ENCODE results near the gene KRTAP5-5. TPM values are rescaled to one million over a fixed set of nuclear protein-coding genes. Genes with fewer than 3 reads are reported as not detected.

Gene KRTAP5-5
- total and polyA plus RNA-seq, 7 donors: 0.28 to 0.92 TPM; not detected in 5

- Histone ChIP-seq H3K4me3 (no peak overlapping the region), H3K36me3 (no peaks in the 10 kb centered on the region), H3K27ac (no peak overlapping the region), H3K27me3 (peaks cover 0 to 35% (median 11%) of the 10 kb centered on the region in 3 donors), H3K4me1 (no peaks in the 10 kb centered on the region), H3K9me3 (no peaks in the 10 kb centered on the region)
- peak; percentile 43 for DNase-seq
- intact Hi-C loops (cut with DNase I): no loop called here
- WGBS, 2 donors: 17 to 50% methylated on average over 18 of the region's 18 CpGs
- TF ChIP-seq POLR2AphosphoS5 (IDR thresholded peaks at IDR 0.05) (no peak), EP300 (IDR thresholded peaks at IDR 0.05) (no peak), POLR2A (IDR thresholded peaks at IDR 0.05) (no peak), CTCF (IDR thresholded peaks at IDR 0.05) (no peak)
These were observed 9.6 kb downstream of the KRTAP5-5 start for GRCh38 chr11:1639102-1639620.

GRCh38 chr11:1639666-1640065, 10.1 kb downstream of the KRTAP5-5 start:
- no peak overlapping the region for H3K27ac ChIP-seq
- H3K27me3 ChIP-seq: peaks cover 0 to 35% (median 11%) of the 10 kb centered on the region in 3 donors
- H3K4me1 ChIP-seq: no peaks in the 10 kb centered on the region
- no peaks in the 10 kb centered on the region for H3K9me3 ChIP-seq
- H3K36me3 ChIP-seq: no peaks in the 10 kb centered on the region
- WGBS, 2 donors: 34 to 54% methylated on average over 15 of the region's 15 CpGs
- peak; percentile 45 for DNase-seq
- intact Hi-C loops (cut with DNase I): no loop called here
- TF ChIP-seq POLR2AphosphoS5 (IDR thresholded peaks at IDR 0.05) (no peak), CTCF (IDR thresholded peaks at IDR 0.05) (no peak), EP300 (IDR thresholded peaks at IDR 0.05) (no peak), POLR2A (IDR thresholded peaks at IDR 0.05) (no peak)
- H3K4me3 ChIP-seq: no peak overlapping the region

- Histone ChIP-seq H3K4me3 (no peak overlapping the region), H3K36me3 (no peaks in the 10 kb centered on the region), H3K27me3 (peaks cover 0 to 35% (median 11%) of the 10 kb centered on the region in 3 donors), H3K27ac (no peak overlapping the region), H3K9me3 (no peaks in the 10 kb centered on the region), H3K4me1 (no peaks in the 10 kb centered on the region)
- TF ChIP-seq CTCF (IDR thresholded peaks at IDR 0.05) (peak in 2 of 4 experiments; percentile 19 to 70), POLR2A (IDR thresholded peaks at IDR 0.05) (no peak)
- intact Hi-C loops (cut with DNase I): no loop called here
- 56 to 61% methylated on average over 32 of the region's 32 CpGs for WGBS, 2 donors
- peak; percentile 63 for DNase-seq
These were observed 10.7 kb downstream of the KRTAP5-5 start for GRCh38 chr11:1640076-1640946.

GRCh38 chr11:1641096-1641495, 11.5 kb downstream of the KRTAP5-5 start:
- no peak overlapping the region for H3K4me3 ChIP-seq
- no peaks in the 10 kb centered on the region for H3K9me3 ChIP-seq
- WGBS, 2 donors: 88 to 89% methylated on average over 15 of the region's 15 CpGs
- H3K27me3 ChIP-seq: peaks cover 0 to 35% (median 11%) of the 10 kb centered on the region in 3 donors
- H3K36me3 ChIP-seq: no peaks in the 10 kb centered on the region
- H3K4me1 ChIP-seq: no peaks in the 10 kb centered on the region
- H3K27ac ChIP-seq: no peak overlapping the region
- TF ChIP-seq EP300 (IDR thresholded peaks at IDR 0.05): no peak
- no peak for TF ChIP-seq POLR2A (IDR thresholded peaks at IDR 0.05)
- TF ChIP-seq CTCF (IDR thresholded peaks at IDR 0.05): no peak
- no peak for TF ChIP-seq POLR2AphosphoS5 (IDR thresholded peaks at IDR 0.05)
- peak; percentile 53 for DNase-seq
- intact Hi-C loops (cut with DNase I): no loop called here

All from sigmoid colon (tissue), 7 donors.